ENCODE data around the gene NCOA3. TPM values are rescaled to one million over a fixed set of nuclear protein-coding genes. Genes with fewer than 3 reads are reported as not detected.

NCOA3 gene
- total RNA-seq, 3 donors from 2014 or later: 40.6 to 57.1 (median 45.1) TPM

- intact Hi-C loops (cut with DNase I; ENCODE audit: low total_unique reads): loop anchor here (10.0 kb wide), 1 partner anchor 958 kb away; no protein-coding TSS in a partner anchor
- no peaks in the 10 kb centered on the region for H3K4me1 ChIP-seq
Observed at GRCh38 chr20:47667086-47667485, 165.4 kb downstream of the NCOA3 start.

DNA sequence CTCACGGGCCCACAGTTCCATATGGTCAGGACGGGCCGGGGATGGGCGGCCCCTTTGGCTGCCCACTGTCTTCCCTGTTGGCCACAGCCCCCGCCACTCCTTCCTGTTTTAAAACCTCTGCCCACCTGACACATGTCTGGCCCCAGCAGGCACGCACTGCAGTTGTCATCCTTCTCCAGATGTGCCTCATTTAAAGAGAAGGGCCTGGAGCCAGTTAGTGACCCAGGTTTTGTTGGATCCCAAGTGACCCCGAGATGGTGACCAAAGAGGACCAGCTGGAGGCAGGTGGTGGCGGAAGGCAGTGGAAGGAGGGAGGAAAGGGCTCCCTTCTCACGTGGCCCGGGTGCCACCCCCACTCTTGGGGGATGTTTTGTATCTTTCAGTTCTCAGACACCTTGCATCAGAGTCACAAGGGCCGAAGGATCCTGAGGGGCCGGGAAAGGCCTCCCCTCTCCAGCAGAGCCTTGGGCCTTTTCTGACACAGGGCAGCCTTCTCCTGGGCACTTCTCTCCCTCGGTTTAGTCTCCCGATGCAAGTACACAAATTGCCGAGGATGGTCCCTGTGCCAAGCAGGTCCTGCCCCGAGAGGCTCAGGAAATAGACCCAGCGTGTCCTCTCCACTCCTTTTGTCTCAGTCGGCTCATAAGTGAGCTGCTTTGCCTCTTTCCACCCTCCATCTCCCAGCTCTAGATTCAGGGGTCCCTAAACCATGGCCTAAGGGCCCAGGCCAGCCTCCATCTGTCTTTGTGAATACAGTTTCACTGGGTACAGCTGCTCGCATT lies 166.0 kb downstream of the NCOA3 start:
- TF ChIP-seq POLR2A (IDR thresholded peaks at IDR 0.05) (no peak), CTCF (IDR thresholded peaks at IDR 0.05) (no peak), POLR2AphosphoS5 (IDR thresholded peaks at IDR 0.05) (no peak)
- H3K27ac ChIP-seq: no peak overlapping the region
- H3K4me1 ChIP-seq: no peaks in the 10 kb centered on the region
- no peaks in the 10 kb centered on the region for H3K27me3 ChIP-seq
- intact Hi-C loops (cut with DNase I; ENCODE audit: low total_unique reads): loop anchor here (10.0 kb wide), 1 partner anchor 957 kb away; no protein-coding TSS in a partner anchor
- no peak overlapping the region for H3K4me3 ChIP-seq
- no peaks in the 10 kb centered on the region for H3K9me3 ChIP-seq
- H3K36me3 ChIP-seq: no peaks in the 10 kb centered on the region
- no peak for DNase-seq (ENCODE audit: low spot score in 2 of 2)

More at GRCh38 chr20:47667086-47667485, 165.4 kb downstream of the NCOA3 start:
- H3K4me3 ChIP-seq: no peak overlapping the region
- TF ChIP-seq CTCF (IDR thresholded peaks at IDR 0.05) (no peak), POLR2AphosphoS5 (IDR thresholded peaks at IDR 0.05) (no peak), POLR2A (IDR thresholded peaks at IDR 0.05) (no peak)
- no peak for DNase-seq (ENCODE audit: low spot score in 2 of 2)
- no peaks in the 10 kb centered on the region for H3K27me3 ChIP-seq
- no peaks in the 10 kb centered on the region for H3K9me3 ChIP-seq
- no peak overlapping the region for H3K27ac ChIP-seq
- H3K36me3 ChIP-seq: no peaks in the 10 kb centered on the region

DNA sequence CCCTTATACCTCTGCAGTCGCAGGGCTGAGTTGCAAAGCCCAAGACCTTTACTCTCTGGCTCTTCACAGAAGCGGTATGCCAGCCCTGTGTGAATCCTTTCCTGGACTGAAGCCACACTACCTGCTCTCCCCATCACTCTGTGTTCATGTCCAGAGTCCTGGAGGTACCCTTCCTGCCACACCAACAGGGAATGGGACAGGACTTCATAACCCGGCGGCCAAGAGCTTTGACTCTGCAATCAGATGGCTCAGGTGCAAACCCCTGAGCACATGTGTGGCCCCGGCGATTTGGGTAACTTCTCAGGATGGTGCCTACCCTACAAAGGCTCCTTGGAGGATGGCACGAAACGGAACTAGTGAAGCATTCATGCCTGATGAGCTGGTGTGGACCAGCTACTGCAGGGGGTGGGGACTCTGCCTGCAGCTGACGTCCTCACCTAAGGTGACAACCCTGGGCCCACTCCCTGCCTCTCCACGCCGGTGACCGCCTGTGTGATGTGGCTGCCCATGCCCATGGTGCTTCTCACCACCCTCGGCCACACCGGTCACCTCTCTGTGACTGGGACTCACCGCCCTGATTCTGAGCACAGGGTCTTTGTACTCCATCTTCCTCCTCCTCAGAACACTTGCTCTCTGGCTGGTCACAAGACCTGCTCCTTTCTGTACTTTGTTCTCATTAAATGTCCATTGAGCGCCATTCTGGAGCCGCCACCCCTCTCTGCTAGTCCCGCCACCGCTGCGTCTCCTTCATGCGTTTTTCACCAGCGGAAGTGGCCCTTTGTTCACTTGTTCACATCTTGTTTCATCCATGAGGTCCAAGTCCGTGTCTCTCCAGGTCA lies 166.8 kb downstream of the NCOA3 start:
- Histone ChIP-seq H3K27ac (no peak overlapping the region), H3K4me3 (no peak overlapping the region), H3K27me3 (no peaks in the 10 kb centered on the region), H3K36me3 (no peaks in the 10 kb centered on the region), H3K4me1 (no peaks in the 10 kb centered on the region), H3K9me3 (no peaks in the 10 kb centered on the region)
- TF ChIP-seq CTCF (IDR thresholded peaks at IDR 0.05): no peak
- TF ChIP-seq POLR2A (IDR thresholded peaks at IDR 0.05): no peak
- TF ChIP-seq POLR2AphosphoS5 (IDR thresholded peaks at IDR 0.05): no peak
- intact Hi-C loops (cut with DNase I; ENCODE audit: low total_unique reads): loop anchor here (10.0 kb wide), 1 partner anchor 956 kb away; no protein-coding TSS in a partner anchor
- no peak for DNase-seq (ENCODE audit: low spot score in 2 of 2)

DNA sequence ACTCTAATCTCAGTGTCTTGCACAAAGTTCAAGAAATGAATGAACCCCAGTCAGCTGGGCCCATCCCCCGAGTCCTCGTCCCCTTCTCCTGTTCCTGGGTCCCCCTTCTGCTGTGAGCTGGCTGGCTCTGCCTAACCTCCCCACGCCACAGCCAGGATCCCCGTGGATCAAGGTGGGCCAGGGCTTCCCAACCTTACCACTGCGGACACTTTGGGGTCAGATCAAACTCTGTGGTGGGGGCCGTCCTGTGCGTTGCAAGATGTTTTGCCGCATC lies 167.4 kb downstream of the NCOA3 start:
- TF ChIP-seq POLR2AphosphoS5 (IDR thresholded peaks at IDR 0.05) (no peak), POLR2A (IDR thresholded peaks at IDR 0.05) (no peak), CTCF (IDR thresholded peaks at IDR 0.05) (no peak)
- Histone ChIP-seq H3K9me3 (no peaks in the 10 kb centered on the region), H3K27me3 (no peaks in the 10 kb centered on the region), H3K4me3 (no peak overlapping the region), H3K36me3 (no peaks in the 10 kb centered on the region), H3K27ac (no peak overlapping the region), H3K4me1 (no peaks in the 10 kb centered on the region)
- intact Hi-C loops (cut with DNase I; ENCODE audit: low total_unique reads): loop anchor here (10.0 kb wide), 1 partner anchor 956 kb away; no protein-coding TSS in a partner anchor
- no peak for DNase-seq (ENCODE audit: low spot score in 2 of 2)

DNA sequence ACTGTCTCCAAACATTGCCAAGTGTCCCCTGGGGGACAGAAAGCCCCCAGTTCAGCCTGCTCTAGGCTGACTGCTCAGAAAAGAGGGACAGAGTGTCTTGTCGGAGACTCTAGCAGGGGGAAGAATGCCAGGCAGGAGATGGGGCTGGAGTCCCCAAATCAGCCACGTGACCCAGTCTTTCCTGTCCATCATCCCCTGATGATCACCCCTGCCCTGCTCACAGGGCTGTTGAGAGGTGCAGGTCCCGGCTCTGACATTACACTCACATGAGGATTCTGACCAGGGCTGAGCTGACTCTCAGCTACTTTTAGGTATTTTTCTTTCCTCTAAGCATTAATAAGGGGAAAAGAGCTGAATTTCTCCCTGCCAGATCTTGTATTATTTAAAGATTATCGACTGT lies 167.8 kb downstream of the NCOA3 start:
- Histone ChIP-seq H3K4me1 (no peaks in the 10 kb centered on the region), H3K27me3 (no peaks in the 10 kb centered on the region), H3K9me3 (no peaks in the 10 kb centered on the region), H3K27ac (no peak overlapping the region), H3K36me3 (no peaks in the 10 kb centered on the region), H3K4me3 (no peak overlapping the region)
- intact Hi-C loops (cut with DNase I; ENCODE audit: low total_unique reads): loop anchor here (10.0 kb wide), 1 partner anchor 955 kb away; no protein-coding TSS in a partner anchor
- TF ChIP-seq CTCF (IDR thresholded peaks at IDR 0.05): no peak
- no peak for TF ChIP-seq POLR2A (IDR thresholded peaks at IDR 0.05)
- DNase-seq (ENCODE audit: low spot score in 2 of 2): no peak
